Neural crest cell (in vitro differentiated cells): ENCODE data around the gene LRRC4B. TPM values are rescaled to one million over a fixed set of nuclear protein-coding genes. Genes with fewer than 3 reads are reported as not detected.
A peak's percentile ranks its signal among the peaks of the same experiment; 100 is the strongest.

ENCODE experiments used
- DNase-seq: peaks from one replicate; pipeline ENCODE4 v3.0.0; 2021; ENCODE audit warnings: low read depth, mixed read lengths, low spot score
- H3K27ac Mint-ChIP-seq: one replicate; pipeline ENCODE4 v1.8.0; 2021; ENCODE audit warnings: mild to moderate bottlenecking, mixed read lengths; ENCODE audit not compliant: unreplicated experiment
- H3K27me3 Mint-ChIP-seq: 2 replicates; pipeline ENCODE4 v1.8.0; 2021; ENCODE audit warnings: low read depth, mild to moderate bottlenecking, mixed read lengths
- H3K36me3 Mint-ChIP-seq: 2 replicates; pipeline ENCODE4 v1.8.0; 2021; ENCODE audit warnings: low read depth, mild to moderate bottlenecking, mixed read lengths
- H3K4me1 Mint-ChIP-seq: 2 replicates; pipeline ENCODE4 v1.8.0; 2021; ENCODE audit warnings: mixed read lengths
- H3K4me3 Mint-ChIP-seq: one replicate; pipeline ENCODE4 v1.8.0; 2021; ENCODE audit warnings: mild to moderate bottlenecking, mixed read lengths
- H3K9me3 Mint-ChIP-seq: 2 replicates; pipeline ENCODE4 v1.8.0; 2021; ENCODE audit warnings: mixed read lengths
- CTCF ChIP-seq: fragments of 200-600 bp; sonication (generic); conservative IDR thresholded peaks from 2 replicates; pipeline ENCODE4 v1.5.0; 2021; ENCODE audit warnings: antibody characterized with exemption, mild to moderate bottlenecking
- total RNA-seq: library from RNA; stranded (reverse); gene quantifications from 2 replicates; pipeline ENCODE4 v1.2.1, GENCODE V29; 2021

LRRC4B gene
- total RNA-seq, 1 donor from 2014 or later, result 50.2 TPM

- no peak for DNase-seq
- H3K27me3 Mint-ChIP-seq, result no peaks in the 10 kb centered on the region
- H3K4me1 Mint-ChIP-seq, result peaks cover 33% of the 10 kb centered on the region
- H3K9me3 Mint-ChIP-seq, result no peaks in the 10 kb centered on the region
- H3K4me3 Mint-ChIP-seq, result peak overlapping the region; percentile 62
- no peak for TF ChIP-seq CTCF
- no peak overlapping the region for H3K27ac Mint-ChIP-seq
- no peaks in the 10 kb centered on the region for H3K36me3 Mint-ChIP-seq
Measured at GRCh38 chr19:50549927-50550593, 18.2 kb downstream of the LRRC4B start.

- TF ChIP-seq CTCF, result no peak
- Mint-ChIP-seq H3K27me3 (no peaks in the 10 kb centered on the region), H3K4me1 (peaks cover 29% of the 10 kb centered on the region), H3K36me3 (no peaks in the 10 kb centered on the region), H3K27ac (no peak overlapping the region), H3K9me3 (no peaks in the 10 kb centered on the region), H3K4me3 (no peak overlapping the region)
- no peak for DNase-seq
Measured at GRCh38 chr19:50549059-50549926, 18.9 kb downstream of the LRRC4B start.

DNA sequence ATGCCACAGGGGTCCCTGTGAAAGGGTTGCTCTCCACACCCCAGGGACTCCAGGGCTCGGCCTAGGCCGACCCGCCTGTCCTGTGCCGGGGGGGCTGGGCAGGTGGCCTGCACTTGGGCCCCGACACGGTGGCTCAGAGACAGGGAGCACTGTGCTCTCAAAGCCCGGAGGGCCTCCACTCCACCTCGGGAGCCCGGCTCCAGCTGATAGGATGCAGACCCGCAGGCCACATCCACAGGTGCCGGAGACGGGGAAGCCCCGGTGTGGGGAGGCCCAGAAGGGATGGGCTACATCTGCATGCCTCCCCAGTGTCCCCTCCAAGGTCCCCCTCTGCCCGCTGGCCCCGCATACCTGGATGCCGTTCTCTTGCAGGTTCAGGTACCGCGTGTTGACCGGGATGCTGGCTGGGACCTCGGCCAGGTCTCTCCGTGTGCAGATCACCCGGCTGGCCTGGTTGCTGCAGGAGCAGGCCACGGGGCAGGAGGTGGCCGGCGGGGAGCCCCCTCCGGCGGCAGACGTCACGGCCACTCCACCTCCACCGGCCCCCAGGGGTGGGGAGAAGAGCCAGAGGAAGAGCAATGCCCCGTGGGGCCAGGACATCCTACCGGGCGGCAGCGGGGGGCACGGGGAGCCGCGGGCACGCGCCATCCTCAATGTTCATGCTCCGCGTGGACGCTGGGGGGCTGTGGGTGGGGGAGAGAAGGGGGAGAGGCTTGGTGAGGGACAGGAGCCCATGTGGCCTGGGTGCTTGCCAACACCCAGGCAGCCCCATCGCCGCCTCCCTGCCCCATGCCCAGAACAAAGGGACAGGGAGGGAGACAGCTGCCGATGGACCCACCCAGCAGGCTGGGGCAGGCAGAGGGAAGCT is 19.8 kb downstream of the LRRC4B start:
- Mint-ChIP-seq H3K27me3 (no peaks in the 10 kb centered on the region), H3K9me3 (no peaks in the 10 kb centered on the region), H3K4me1 (peaks cover 29% of the 10 kb centered on the region), H3K27ac (no peak overlapping the region), H3K36me3 (no peaks in the 10 kb centered on the region), H3K4me3 (no peak overlapping the region)
- no peak for TF ChIP-seq CTCF
- no peak for DNase-seq

GRCh38 chr19:50547385-50548190 is 20.6 kb downstream of the LRRC4B start:
- no peak for DNase-seq
- H3K36me3 Mint-ChIP-seq, result no peaks in the 10 kb centered on the region
- H3K27me3 Mint-ChIP-seq, result no peaks in the 10 kb centered on the region
- H3K27ac Mint-ChIP-seq, result no peak overlapping the region
- peaks cover 26% of the 10 kb centered on the region for H3K4me1 Mint-ChIP-seq
- H3K9me3 Mint-ChIP-seq, result no peaks in the 10 kb centered on the region
- H3K4me3 Mint-ChIP-seq, result no peak overlapping the region
- TF ChIP-seq CTCF, result no peak
